KOPT-K1 (cell line): ENCODE measurements around the gene CTNND2.

Source experiments
- H3K27ac ChIP-seq: fragments of 200-600 bp; sonication (generic); 2 replicates; pipeline ENCODE4 v1.5.1; 2016; ENCODE audit warnings: antibody characterized with exemption, mild to moderate bottlenecking, low read depth, low read length; ENCODE audit not compliant: poor library complexity, severe bottlenecking
- H3K36me3 ChIP-seq: fragments of 200-600 bp; sonication (generic); 2 replicates; pipeline ENCODE4 v1.5.1; 2017; ENCODE audit warnings: antibody characterized with exemption, mild to moderate bottlenecking, low read length, moderate library complexity; ENCODE audit not compliant: insufficient read depth
- H3K9me3 ChIP-seq: fragments of 200-600 bp; sonication (generic); 2 replicates; pipeline ENCODE4 v1.5.1; 2017; ENCODE audit warnings: antibody characterized with exemption, low read length, mild to moderate bottlenecking; ENCODE audit not compliant: insufficient read depth, poor library complexity, severe bottlenecking

CTNND2 gene

GRCh38 chr5:11692636-11693035 is 211.6 kb downstream of the CTNND2 start:
- Histone ChIP-seq H3K9me3 (no peaks in the 10 kb centered on the region), H3K27ac (no peak overlapping the region), H3K36me3 (no peaks in the 10 kb centered on the region)

- Histone ChIP-seq H3K27ac (no peak overlapping the region), H3K36me3 (no peaks in the 10 kb centered on the region), H3K9me3 (no peaks in the 10 kb centered on the region)
Measured at GRCh38 chr5:11687498-11687897, 216.7 kb downstream of the CTNND2 start.

DNA sequence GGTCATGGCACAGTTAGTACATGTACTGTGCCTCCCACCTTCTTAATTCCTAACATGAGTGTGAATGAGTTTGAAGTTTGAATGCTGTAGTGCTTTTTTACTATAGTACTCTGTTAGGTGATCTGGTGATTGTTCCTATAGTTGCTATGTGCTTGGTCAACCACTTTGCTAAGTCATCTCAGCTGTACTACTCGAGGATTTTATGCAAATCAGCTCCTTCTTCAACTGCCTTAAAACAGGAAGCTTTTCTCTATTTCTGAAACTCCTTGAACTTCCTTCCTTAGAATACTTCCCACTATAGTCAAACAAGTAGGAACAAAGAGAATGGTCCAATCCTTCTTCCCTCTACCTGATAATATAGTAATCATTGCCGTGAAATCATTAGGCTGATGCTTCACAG is 219.6 kb downstream of the CTNND2 start:
- no peaks in the 10 kb centered on the region for H3K36me3 ChIP-seq
- H3K27ac ChIP-seq: no peak overlapping the region
- no peaks in the 10 kb centered on the region for H3K9me3 ChIP-seq

- Histone ChIP-seq H3K36me3 (no peaks in the 10 kb centered on the region), H3K27ac (no peak overlapping the region)
Measured at GRCh38 chr5:11683666-11684065, 220.6 kb downstream of the CTNND2 start.

DNA sequence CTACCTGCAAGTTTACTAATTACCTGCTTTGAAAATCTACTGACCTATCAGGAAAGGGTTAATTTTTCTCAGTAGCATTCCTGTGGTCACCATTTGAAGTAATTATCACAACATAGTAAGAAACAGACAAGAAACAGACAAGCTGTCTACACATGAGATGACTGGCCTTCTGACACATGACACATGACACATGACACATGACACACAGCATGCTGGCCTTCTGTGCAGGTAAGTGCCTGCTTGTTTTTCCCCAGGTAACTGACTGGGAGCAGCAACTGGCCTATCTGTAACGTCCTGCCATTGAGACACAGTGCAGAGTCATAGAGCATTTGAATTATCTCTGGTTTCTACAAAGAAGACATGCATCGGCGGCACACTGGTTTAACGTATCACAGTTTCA is 222.4 kb downstream of the CTNND2 start:
- Histone ChIP-seq H3K36me3 (no peaks in the 10 kb centered on the region), H3K9me3 (no peaks in the 10 kb centered on the region), H3K27ac (no peak overlapping the region)

More at GRCh38 chr5:11683666-11684065, 220.6 kb downstream of the CTNND2 start:
- no peaks in the 10 kb centered on the region for H3K9me3 ChIP-seq

- Histone ChIP-seq H3K9me3 (no peaks in the 10 kb centered on the region), H3K27ac (no peak overlapping the region), H3K36me3 (no peaks in the 10 kb centered on the region)
Measured at GRCh38 chr5:11679676-11680075, 224.6 kb downstream of the CTNND2 start.

GRCh38 chr5:11675184-11675583 is 229.1 kb downstream of the CTNND2 start:
- H3K9me3 ChIP-seq: no peaks in the 10 kb centered on the region
- no peaks in the 10 kb centered on the region for H3K36me3 ChIP-seq
- H3K27ac ChIP-seq: no peak overlapping the region

DNA sequence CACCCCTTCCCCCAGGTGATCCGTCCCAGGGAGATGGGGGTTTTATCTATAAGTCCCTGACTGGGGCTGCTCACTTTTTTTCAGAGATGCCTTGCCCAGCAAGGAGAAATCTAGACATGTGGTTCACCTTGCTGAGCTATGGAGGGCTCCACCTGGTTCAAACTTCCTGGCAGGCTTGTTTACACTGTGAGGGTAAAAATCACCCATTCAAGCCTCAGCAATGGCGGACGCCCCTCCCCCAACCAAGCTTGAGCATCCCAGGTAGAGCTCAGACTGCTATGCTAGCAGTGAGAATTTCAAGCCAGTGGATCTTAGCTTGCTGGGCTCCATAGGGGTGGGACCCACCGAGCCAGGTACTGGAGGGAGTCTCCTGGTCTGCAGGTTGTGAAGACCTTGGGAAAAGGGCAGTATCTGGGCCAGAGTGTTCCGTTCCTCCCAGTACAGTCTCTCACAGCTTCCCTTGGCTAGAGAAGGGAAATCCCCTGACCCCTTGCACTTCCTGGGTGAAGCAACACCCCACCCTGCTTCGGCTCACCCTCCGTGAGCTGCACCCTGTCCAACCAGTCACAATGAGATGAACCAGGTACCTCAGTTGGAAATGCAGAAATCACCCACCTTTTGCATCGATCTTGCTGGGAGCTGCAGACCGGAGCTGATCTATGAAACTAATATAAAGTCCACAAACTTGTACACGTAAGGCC is 231.7 kb downstream of the CTNND2 start:
- no peak overlapping the region for H3K27ac ChIP-seq
- no peaks in the 10 kb centered on the region for H3K36me3 ChIP-seq
- H3K9me3 ChIP-seq: no peaks in the 10 kb centered on the region

GRCh38 chr5:11658376-11658775 is 245.9 kb downstream of the CTNND2 start:
- Histone ChIP-seq H3K36me3 (no peaks in the 10 kb centered on the region), H3K9me3 (no peaks in the 10 kb centered on the region), H3K27ac (no peak overlapping the region)

DNA sequence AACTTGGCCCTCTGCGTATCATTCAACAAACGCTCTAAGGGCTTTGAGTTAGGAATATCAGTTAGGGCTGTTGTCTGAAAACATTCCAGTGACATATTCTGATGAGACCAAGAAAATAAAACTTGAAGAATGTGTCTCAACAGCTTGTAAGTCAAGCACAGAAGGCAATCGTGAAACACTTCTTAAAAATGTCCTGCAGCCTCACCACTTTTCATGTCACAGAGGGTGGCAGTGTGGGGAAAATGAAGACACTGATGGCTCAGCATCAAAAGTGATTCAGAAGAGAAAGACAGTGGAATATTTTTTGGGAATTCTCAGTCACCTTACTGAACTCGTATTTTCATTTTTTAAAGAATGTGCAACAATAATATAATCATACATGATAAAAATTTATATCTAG is 247.3 kb downstream of the CTNND2 start:
- Histone ChIP-seq H3K9me3 (no peaks in the 10 kb centered on the region), H3K36me3 (no peaks in the 10 kb centered on the region), H3K27ac (no peak overlapping the region)

DNA sequence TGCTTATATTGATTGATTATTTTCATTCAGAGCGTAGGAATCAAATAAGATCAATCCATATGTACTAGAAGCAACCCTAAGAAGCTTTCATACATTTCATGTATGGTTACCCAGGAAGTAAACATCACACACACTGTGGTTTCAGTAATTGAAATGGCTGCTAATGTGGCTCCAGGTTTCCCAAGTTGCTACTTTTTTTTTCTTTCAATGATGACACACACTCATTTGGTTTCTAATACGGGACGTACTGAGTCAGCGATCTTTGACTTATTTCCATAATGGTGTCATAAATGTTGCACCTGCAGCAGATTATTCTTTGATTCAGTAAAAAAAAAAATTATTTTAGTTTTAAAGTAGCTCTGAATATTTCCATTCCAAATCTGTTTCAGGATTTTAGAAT is 248.6 kb downstream of the CTNND2 start:
- no peaks in the 10 kb centered on the region for H3K9me3 ChIP-seq
- H3K36me3 ChIP-seq: no peaks in the 10 kb centered on the region
- no peak overlapping the region for H3K27ac ChIP-seq

- no peaks in the 10 kb centered on the region for H3K36me3 ChIP-seq
- H3K9me3 ChIP-seq: no peaks in the 10 kb centered on the region
- H3K27ac ChIP-seq: no peak overlapping the region
Measured at GRCh38 chr5:11650936-11651335, 253.3 kb downstream of the CTNND2 start.

GRCh38 chr5:11646141-11646540 is 258.1 kb downstream of the CTNND2 start:
- no peaks in the 10 kb centered on the region for H3K9me3 ChIP-seq
- H3K27ac ChIP-seq: no peak overlapping the region
- no peaks in the 10 kb centered on the region for H3K36me3 ChIP-seq

DNA sequence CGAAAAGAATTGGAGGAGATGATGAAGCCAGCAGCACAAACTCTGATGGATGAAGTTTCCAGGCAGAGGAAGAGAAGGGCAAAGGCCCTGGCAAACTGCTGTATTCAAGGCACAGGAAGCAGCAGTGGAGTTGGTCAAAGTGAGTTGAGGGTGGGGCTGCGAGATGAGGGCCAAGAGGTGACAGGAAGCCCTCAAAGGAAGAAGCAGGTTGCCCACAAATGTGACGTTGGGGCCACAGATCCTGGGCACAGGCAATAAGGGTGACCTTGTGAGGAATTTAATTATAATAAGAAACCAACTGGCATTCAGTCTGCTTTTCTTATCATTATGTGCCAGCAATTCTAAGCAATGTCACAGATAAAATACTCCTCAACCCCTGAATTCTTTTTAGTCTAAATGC is 261.8 kb downstream of the CTNND2 start:
- Histone ChIP-seq H3K9me3 (no peaks in the 10 kb centered on the region), H3K27ac (no peak overlapping the region), H3K36me3 (no peaks in the 10 kb centered on the region)

DNA sequence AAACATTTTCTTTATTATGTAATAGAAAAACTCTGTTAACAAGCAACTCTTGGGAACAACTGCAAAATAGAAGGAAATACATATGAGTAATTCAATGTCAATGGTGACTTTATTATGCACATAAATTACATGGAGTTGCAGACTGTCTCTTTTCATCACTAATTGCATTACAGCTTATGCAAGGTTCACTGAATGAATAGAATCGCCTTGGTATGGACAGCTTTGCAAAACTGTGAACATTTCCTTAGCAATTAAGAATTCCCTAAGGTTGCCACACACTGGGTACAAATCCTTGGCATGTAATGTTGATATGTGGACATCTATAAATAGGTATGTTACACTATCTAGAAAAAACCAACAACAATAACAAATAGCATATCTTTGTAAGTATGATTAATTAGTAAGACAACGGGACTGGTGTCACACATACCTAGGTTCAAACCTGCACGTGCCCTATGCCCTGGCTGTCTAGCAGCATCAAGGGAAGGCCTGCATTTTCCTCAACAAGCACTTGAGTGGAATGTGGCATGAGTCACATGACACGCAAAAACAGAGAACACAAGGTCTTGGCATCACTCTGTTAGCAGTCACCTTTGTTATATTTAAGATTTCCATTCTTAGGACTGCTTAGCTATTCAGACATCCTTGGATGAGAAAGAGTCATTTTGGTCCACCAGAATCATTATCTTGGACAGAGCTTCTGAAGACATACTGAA is 263.9 kb downstream of the CTNND2 start:
- no peaks in the 10 kb centered on the region for H3K36me3 ChIP-seq
- H3K27ac ChIP-seq: no peak overlapping the region
- no peaks in the 10 kb centered on the region for H3K9me3 ChIP-seq

DNA sequence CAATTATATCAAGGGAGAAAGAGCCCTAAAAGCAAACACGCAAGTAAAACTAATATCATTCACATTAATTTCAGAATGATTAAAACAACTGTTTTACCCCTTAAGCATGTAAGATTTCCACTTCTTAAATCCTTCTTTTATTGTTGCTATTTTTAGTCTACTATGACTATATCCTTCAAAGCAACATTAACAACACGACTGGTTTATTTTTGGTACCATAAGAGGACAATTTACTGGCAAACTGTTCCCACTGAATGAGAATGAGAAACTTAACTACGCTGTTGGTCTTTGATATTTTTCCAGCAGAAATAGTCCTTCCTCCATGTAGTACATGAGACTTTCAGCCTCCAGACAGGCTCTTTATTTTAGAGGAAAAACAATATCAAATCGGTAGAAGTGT is 281.5 kb downstream of the CTNND2 start:
- Histone ChIP-seq H3K9me3 (no peaks in the 10 kb centered on the region), H3K36me3 (no peaks in the 10 kb centered on the region), H3K27ac (no peak overlapping the region)
